GM19452 (cell line): Measurements from ENCODE around the gene HEXA.
A peak's percentile ranks its signal among the peaks of the same experiment; 100 is the strongest.

Experiments
- ATAC-seq: cut with Tn5 transposase; IDR thresholded peaks from one replicate; pipeline ENCODE4 v1.9.1; 2021; ENCODE audit not compliant: unreplicated experiment

Gene HEXA

DNA sequence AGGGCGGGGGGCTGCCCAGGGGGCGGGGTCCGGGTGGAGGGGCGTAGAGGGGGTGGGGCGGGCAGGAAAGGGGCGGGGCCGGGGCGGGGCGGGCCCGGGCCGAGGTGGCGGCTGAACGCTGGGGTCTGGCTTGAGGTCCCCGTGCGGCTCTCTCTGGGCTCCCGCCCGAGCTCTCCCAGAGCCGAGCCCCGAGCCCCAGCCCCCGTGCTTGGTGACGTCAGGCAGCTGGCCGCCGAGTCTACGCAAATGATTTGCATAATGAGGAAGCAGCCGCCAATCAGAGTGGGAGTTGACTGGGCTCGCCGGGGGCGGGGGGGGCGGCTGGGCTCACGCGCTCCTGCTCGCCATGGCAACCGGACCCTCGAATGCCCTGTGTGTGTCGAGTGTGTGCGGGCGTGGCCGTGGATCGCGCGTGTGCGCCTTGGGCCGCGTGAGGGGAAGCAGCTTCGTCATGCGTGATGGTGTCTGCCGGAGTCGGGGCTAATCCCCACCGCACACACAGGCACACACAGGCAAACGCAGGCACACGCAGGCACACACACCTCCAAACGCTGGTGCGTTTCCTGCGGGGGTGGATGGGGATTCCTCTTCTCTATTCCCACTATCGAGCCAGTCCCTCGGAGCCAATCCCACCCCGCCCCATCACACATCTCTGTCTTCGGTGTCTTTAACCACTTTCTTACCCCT lies 55.7 kb downstream of the HEXA start, which contains the start of gene CELF6:
Gene CELF6 (minus strand): TSS at position 173 of the 687 bp plus-strand sequence. CDS start 283 bp downstream, outside the sequence.
- ATAC-seq = peak; percentile 71

DNA sequence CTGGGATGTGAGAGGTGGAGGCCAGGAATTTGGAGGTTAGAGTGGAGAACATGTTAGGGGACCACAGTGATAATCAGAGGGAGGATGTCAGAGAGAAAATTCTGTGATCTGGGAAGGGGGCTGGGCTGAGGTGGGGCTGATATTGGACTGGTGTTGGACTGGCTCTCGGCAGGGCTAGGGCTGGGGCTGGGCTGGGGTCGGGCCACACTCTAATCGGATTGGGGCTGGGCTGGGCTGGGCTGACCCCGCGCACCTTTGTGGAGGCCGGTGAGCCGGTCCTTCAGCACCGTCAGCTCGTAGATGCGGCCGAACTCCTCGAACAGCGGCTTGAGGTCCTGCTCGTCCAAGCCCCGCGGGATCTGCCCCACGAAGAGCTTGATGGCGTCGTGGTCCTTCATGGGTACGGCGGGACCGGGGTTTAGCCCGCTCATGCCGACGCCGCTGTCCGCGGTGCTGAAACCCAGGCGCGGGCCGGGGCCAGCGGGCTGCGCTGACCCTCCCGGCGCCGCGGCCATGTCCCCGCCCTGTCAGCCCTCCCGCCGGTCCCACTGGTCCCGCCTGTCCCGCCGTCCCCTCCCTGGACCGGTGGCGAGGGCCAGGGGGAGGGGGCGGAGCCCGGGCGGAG lies 56.3 kb downstream of the HEXA start:
- ATAC-seq = peak; percentile 36

DNA sequence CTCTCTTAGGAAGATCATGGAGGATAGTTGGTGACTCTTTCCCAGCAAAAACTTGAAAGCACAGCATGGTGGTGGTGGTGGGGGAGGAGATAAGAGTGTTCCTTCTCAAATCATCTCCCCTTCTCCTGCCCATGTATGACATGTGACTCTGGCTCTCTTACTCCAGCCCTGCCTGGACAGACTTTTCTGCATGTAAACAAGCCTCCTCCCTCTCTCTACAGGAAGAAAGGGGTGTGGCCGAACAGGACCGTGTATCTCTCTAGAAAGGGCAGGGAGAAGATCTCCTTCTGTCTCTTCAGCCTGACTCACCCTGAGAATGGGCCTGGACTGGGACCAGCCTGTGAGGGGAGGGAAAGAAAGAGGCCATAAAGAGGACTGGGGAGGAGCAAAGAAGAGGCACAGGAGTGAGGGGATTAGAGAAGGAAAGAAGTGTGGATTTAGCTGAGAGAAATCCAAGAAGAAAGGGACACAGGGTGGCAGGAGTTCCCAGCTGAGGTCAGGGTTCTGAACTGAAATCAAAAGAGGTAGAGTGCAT lies 57.3 kb downstream of the HEXA start:
- ATAC-seq = no peak

DNA sequence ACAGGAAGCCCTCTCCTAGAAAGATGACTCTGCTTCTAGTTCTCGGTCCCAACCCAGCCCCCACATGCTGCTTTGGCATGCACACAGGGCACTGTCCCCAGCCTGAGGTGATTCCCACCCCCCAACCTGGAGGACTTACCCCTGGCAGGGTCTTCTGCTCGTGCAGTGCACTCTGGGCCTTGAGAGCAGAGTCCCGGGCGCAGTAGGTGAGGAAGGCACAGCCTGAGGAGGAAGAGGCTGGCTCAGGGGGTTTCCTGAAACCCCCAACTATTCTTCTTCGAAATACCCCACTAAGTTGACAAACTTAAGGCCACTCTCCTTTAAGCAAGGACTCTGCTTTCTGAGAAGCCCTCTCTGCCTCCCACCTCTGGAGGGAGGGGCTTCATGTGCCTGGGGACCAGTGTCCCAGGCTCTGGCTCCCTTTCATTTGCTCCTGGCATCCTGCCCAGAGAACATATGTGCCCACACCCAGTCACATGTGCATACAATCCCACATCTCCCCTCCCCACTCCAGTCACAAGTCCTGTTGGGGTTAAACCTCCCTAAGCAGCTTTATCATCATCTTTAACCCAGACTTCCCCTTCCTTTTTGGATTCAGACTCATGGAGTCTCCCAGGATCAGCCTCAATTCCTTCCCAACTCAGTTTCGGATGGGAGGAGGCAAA lies 60.0 kb downstream of the HEXA start:
- no peak for ATAC-seq

DNA sequence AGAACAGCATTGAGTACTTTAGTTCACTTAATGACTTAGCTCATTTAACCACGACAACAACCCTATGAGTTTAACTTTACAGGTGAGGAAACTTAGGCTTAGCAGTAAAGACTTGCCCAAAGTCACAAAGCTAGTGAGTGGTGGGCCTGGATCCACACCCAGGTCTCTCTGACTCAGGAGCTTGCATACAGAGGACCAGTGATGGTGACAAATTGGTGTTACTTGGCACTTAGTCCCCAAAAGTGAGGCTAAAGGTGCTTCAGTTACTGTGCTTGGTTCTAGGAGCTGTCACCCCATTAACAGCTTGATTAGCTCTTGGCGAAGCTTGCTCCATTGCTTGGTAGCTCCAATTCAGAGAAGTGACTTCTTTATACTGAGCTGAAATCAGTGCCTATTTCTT lies 61.9 kb downstream of the HEXA start:
- no peak for ATAC-seq

DNA sequence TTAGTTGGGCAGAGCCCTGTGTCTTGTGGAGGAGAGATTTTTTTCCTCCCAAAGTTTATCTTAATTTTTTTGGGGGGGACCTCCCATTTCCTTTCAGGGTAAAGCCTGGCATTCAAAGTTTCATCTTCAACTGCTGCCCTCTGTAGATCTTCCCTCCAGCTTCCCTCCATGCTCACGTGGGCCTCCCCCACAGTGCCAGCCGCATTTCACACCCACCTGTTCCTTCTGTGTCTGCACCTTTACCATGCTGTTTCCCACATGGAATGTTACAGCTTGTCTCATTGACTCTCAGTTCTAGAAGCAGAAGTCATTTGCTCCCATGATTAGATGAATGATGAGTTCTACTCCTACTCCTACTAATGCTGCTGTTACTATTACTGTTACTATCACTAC lies 62.4 kb downstream of the HEXA start:
- no peak for ATAC-seq

DNA sequence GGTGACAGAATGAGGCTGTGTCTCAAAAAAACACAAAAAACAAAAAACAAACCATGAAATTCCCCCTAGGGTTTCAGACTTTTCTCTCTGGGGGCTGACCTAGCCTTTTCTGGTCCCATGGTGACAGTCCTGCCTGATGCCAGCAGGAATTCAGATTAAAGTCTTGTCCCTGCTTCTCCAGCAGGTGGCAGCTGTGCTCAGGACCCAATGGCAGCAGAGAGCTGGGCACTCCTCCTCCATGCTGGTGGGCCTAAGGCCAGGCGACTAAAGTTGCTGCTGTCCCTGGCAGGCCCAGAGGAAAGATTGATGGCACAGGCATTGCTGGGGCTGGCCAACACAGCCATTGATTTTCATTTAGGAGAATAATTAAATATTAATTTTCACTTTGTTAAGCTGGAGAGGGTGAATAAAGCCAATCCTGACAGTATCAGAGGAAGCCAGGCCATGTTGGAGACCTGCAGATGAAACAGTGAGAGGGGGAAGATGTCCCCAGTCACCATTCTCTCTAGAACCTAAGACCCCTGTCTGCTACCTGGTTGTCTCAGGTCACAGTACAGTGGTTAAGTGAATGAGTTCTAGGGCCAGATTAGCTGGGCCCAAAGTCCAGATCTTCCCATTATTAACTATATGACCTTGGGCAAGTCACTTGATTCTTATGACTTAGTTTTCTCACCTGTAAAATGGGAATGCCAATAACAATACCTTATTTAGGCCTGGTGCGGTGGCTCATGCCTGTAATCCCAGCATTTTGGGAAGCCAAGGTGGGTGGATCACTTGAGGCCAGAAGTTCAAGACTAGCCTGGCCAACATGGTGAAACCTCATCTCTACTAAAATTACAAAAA lies 63.0 kb downstream of the HEXA start:
- peak; percentile 69 for ATAC-seq

DNA sequence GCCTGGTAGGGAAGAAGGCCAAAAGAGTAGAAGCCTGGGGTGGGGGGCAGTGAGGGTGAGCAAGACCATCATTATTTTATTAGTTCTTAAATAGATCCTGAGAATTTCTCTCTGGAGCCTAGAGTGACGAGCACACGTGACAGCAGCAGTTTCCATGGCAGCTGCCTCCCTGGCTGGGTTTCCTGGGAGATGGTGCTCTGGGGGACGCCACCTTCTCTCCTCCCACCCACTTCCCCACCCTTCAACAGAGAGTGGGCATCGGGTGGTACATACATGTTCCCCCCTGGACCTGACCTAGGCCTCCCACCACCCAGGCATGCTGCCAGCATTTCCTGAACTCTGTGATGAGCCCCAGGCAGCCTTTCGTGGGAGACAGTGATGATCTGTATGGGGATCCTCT lies 68.8 kb downstream of the HEXA start:
- no peak for ATAC-seq

DNA sequence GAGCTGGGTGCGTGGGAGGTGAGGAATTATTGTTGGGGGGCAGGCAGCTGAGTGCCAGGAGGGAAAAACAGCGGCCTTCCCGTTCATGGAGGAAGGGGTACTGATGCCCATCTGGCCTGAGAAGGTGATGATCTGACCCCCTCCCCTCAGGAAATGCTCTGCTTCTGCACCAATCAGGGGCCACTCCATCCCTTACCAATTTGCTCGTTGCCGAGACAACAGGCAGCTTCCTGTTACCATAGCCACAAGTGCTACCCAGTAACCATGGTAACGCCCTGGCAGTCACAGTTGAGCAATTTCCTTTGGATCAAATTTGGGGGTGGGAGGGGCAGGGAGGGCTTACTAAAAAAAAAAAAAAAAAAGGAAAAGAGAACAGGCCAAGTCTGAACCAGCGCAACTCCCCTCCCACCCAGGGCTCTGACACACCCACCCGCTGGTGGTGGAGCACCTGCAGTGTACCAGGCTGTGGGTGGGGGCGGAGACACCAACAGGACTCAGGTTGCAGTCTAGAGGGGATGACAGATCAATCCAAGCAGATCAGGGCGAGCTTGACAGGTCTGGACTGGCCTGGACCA lies 69.5 kb downstream of the HEXA start:
- ATAC-seq = no peak

DNA sequence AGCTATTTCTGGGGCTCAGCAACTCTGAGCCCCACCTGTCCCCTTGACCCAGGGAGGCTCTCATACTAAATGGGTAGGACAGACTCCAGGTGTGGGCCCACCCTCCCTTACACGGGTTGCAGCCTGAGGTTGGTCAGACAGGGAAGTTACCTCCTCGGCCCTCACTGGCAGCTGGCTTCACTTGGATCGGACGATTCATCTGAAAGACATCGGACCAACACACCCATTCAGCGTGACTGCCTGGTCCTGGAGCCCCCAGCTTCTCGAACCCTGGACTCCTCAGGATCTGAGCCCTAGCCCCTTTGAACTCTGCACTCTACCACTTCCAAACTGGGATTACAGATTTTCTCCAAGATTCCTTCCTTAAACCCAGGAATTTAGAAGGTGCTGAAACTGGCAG lies 71.2 kb downstream of the HEXA start:
- ATAC-seq = no peak

DNA sequence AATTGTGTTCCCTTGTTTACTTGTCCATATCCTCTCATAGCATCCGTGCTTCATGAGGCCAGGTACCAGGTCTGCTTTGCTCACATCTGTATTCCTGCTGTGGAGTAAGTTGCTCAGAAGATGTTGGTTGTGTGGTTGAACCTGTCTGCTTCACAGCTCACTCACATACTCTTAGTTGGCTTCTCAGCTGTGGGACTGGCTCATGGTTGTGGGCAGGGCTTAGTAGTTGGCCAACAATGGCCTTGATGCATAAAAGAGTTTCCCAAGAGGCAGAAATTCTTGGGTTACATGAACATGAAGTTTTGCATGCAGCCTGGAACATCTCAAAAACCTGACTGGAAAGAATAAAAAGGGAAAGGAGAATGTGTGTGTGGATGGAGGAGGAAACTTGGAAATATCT lies 72.9 kb downstream of the HEXA start:
- no peak for ATAC-seq
